HG03025 (cell line): Measurements from ENCODE around the gene TAC4.
"Not testable (repeated sequence)": the region's sequence is repeated elsewhere in the genome, so short reads cannot be mapped to it uniquely, and the experiment has no call there.

Experiments
- ATAC-seq: cut with Tn5 transposase; IDR thresholded peaks from one replicate; pipeline ENCODE4 v1.9.1; 2021; ENCODE audit warnings: mild to moderate bottlenecking, moderate library complexity; ENCODE audit not compliant: unreplicated experiment, low FRiP score

Gene TAC4

DNA sequence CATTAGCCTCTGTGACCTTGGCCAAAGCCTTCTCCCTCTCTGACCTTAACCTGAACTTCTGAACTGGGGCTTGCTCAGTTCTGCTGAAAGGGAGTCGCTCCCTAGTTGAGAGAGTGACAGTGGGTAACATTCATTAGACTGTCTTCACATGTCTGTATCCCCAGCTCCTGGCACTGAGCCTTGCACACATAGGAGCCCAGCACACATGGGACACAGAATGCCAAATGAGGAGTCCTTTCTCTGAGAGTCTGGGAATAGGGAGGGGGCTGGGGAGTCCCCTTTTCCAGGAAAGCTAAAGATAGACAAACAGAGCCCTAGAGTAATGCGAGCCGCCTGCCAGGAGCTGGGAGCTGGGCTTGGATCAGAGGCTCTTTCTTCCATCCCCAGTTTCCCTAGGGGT lies 2.5 kb downstream of the TAC4 start:
- no peak for ATAC-seq

DNA sequence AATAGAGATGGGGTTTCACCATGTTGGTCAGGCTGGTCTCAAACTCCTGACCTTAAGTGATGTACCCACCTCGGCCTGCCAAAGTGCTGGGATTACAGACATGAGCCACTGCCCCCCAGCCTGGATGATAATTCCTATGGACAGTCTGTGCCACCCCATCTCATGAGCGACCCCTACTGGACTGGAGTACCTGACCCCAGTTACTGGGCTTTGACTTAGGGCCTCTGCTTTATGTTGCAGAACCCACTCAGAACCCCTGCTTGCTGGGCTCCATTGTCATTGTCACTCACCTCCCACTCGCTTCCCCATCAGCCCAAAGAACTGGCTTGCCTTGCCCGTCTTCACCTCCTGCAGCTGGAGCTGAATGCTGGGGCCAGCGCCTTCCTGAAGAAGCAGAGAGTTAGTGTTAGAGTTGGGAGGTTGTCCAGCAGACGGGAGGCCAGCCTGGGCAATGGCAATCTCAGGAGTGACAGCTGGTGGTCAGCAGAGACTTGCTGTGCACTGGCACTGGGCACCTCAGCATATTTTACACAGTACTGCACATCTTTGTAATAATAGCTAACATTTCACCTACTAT lies 4.0 kb downstream of the TAC4 start:
- ATAC-seq, result no peak

DNA sequence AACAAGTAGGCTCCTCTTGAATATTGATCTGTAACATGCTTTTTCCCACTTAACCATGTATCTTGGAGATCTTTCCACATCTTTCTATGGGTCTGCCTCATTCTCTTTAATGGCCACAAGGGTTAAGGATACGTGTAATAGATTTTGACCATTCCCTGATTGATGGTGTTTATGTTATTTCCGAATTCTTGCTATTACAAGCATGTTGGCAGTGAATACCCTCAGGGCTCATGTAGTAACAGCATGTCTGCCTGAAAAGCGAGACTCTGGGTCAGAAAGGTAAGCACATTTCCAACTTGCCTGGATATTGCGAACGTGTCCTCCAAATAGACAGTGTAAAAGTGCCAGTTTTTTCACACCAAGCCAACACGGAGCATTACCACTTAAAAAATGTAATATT lies 5.0 kb downstream of the TAC4 start:
- no peak for ATAC-seq

DNA sequence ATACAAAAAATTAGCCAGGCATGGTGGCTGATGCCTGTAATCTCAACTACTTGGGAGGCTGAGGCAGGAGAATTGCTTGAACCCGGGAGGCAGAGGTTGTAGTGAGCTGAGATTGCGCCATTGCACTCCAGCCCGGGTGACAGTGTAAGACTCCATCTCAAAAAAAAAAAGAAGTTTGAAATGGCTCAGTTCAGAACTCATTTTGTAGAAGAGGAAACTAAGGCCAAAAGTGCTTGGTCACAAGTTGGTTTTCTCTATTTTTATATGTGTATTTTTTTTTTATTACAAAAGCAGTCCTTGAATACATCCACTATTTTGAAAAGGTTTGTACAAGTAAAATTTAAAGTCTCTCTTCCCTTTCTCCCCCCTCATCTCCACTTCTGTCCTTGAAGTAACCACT lies 5.5 kb downstream of the TAC4 start:
- ATAC-seq, result no peak

DNA sequence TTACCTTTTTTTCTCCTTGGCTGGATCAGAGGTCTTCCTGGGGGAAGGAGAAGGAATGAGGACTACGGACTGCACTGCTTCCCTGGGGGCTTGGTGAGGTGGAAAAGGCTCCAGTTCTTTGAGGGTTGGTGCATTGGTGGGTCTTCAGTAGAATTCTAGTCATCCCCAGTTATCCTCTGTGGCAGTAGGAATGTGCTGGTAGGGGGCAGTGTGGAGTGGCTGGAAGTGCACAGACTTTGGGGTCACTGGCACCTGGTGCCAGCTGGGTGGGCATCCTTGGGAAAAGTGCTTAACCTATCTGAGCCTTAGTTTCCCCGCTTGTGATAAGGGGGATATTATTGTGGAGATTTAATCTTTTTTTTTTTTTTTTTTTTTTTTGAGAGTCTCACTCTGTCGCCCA lies 6.3 kb downstream of the TAC4 start:
- ATAC-seq, result no peak

DNA sequence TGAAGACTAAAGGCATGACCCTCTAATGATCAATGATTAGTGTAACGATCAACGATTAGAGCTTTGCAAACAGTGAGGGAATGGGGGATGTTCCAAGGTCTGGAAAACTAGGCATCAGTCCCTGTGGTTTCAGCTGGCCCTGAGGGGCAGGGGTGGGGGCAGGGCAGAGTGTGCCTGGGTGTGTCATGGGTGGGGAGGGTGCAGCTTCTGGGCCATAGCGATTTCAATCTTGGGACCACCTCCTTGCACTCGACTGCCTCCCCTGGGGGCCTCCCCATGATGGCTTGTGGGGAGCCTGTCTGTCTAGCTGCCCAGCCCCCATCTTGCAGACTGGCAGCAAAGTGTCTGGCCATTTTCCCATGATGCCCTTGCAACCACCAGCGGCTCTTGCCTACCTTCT lies 8.4 kb downstream of the TAC4 start:
- no peak for ATAC-seq

DNA sequence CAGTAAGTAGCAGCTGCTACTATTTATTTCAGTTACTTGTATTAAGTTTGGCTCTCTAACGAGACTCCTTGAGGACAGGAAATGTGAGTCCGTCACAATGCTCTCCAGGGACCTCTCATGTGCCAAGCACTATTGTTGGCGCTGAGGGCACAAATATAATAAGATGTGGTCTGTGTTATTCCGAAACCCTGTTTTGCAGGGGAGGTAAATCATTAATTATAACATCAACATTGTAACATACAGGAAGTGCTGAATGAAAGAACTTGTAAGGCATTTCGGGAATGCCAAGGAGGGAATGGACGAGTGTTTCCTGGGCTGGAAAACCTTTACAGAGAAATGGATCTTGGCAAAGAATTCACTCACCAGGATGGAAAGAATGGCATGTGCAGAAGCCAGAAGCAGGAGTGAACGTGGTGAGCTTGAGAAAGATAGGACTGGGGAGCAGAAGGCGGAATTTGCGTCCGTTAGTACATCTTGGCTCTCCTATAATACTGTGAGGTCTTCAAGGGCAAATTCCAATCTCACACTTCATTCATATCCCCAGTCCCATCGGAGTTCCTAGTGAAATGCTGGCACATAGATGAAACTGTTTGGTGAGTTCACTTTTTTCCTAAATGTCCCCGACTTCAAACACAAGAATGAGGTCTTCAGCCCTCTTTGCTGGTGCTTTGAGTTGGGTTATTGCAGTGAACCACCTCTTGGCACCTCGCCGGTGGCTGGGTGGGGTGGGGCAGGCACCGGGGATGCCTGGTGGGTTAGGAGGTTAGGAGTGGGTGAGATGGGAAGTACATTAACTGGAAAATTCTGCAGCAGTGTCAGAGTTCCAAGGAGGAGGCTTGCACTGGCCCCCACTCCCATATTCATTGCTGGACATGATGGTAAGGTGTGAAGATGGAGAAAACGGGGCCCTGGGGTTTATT lies 11.5 kb downstream of the TAC4 start:
- no peak for ATAC-seq

DNA sequence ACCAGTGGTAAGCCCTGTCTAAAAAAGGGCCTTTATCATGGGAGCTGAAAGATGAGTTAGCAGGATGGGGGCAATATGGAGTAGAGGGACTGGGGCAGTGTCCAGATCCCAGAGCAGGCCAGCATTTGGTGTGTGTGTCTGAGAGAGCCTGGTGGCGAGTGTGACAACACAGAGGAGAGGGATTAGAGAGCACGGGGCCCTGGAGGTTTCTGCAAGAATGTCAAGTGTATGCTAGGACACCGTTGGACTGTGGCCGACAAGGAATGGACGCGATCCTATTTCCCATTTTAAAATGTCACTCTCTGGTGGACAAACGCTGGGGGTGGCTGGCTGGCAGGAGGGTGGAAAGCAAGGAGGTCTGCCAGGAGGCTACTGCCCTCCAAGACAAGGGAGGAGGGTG lies 12.4 kb downstream of the TAC4 start:
- no peak for ATAC-seq

DNA sequence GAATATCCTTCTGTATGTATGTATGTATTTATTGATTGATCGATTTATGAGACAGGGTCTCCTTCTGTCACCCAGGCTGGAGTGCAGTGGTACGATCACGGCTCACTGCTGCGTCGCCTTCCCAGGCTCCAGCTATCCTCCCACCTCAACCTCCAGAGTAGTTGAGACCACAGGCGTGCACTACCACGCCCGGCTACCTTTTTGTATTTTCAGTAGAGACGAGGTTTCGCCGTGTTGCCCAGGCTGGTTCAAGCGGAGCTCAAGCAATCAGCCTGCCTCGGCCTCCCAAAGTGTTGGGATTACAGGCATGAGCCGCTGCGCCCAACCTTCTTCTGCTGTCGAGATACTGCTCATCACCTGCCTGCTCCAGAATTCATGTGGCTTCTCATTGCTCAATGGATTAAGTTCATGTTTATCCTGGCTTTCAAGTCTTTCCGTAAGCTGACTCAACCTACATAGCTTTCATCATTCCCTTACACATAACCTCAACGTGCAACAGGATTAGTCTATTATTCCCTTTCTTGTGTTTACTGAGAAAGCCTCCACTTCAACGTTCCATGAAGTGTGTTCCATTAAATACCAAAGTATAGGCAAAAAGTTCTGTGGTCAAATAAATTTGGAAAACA lies 13.6 kb downstream of the TAC4 start:
- ATAC-seq, result no peak

DNA sequence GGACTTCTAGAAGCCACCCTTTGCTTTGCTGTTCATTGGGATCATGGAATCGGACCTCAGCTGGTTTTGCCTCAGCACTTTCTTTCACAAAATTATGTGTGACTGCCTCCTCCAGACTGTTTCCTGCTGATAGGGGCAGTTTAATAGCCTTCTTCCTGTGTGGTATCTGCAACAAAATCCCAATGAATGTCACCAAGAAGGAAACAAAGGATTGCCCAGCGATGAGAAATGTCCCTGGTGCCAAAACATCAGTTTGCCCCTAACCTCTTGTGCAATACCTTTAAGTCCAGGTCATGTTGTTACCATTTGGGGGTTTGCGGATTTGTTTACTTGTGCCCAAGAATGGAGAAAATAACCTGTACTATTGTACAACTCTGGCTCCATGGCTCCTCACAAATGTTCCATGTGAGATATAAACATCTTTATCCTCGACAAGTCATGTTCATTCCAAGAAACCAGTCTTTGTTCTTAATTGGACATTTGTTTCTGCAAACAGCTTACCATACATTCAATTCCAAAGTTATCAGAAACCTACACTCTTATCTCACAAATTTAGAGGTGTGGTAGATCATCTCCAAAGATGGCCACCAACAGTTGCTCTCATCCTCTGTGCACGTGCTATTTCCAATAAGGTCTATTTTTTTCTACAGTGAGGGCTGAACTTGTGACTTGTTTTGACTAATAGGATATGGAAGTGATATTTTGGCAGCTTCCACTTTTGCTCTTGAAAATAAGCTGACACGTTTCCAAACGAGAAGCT lies 14.8 kb downstream of the TAC4 start:
- no peak for ATAC-seq

DNA sequence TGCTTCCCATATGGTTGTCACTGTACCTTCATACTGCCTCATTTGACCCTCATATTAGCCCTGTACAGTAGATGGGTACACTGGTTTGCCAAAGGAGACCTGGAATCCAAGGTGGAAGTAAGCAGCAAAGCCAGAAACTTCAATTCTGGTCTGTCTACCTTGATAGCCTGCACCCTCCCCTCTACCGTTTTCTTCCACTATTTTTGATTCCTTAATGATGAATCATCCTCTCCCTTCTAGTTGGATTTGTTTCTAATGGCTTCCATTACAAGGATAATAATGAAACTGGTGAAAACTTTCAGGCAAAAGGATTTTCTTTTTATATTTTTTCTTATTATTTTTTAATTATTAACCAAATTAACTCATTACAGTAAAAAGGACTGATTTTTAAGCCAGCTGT lies 17.3 kb downstream of the TAC4 start:
- no peak for ATAC-seq

DNA sequence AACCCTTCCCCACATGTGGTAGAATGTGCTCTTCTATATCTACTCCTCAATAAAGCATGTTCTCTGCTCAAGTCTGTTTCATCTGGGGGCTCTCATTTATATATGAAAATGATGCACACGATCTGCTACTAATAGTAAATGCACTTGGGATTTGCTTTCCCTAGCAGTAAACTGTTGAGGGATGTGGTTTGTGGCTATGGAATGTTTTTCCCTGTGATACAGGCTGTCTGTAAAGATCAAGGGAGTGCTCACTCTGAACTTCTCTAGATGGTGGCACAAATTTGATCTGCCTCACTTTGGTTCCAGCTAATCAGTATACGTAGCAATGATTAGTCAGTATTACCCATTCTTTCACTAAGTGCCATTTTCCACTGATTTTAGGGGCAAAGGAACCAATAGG lies 18.8 kb downstream of the TAC4 start:
- ATAC-seq, result no peak

DNA sequence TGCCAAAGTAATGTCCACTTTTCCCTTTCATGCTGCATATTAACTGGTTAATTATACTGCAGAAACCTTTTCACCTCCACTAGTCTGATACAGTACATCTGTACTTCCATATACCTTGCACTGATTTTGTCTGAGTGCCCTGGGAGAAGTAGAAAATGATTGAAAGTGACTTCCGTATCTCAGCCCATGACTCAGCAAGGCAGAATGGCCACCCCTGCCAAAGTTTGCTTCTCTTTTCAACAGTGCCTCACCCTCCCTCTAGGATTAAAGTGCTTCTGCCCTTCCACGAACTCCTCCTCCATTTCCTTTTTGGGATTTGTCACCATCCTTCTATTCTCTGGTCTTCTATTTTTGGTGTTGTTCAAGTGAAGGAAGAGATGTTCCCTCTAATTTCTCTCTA lies 19.5 kb downstream of the TAC4 start:
- not testable (repeated sequence) for ATAC-seq

DNA sequence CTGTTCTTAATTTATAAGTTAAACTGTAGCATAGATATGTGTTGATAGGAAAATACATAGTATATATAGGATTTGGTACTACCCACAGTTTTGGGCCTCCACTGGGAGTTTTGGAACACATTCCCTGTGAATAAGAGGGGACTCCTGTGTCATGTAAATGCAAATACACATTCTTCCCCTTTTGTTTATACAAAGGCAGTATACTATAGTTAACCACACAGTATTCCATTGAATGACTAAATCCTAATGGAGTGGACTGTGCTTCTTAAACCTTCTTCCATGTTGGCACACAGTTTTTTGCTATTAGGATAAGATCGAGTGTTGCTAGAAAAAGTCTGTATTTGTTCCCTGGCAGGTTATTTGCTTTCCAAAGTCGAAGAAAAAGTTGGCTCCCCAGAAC lies 22.2 kb downstream of the TAC4 start:
- ATAC-seq, result no peak

DNA sequence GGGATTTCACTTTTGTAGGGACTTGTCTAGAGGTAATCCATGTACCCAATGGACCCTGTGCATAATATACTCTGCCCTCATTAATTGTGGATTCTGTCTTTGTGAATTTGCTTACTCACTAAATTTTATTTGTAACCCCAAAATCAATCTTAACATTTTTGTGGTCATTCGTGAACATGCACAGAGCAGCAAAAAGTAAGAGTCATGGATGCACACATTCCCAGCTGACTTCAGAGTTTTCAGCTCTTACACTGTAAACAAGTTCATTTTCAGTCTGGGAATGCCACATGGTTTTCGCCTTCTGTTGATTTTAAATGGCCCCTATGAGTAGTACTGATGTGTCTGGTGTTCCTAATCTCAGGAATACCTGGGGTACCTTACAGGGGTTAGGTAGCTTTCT lies 24.3 kb downstream of the TAC4 start:
- no peak for ATAC-seq

DNA sequence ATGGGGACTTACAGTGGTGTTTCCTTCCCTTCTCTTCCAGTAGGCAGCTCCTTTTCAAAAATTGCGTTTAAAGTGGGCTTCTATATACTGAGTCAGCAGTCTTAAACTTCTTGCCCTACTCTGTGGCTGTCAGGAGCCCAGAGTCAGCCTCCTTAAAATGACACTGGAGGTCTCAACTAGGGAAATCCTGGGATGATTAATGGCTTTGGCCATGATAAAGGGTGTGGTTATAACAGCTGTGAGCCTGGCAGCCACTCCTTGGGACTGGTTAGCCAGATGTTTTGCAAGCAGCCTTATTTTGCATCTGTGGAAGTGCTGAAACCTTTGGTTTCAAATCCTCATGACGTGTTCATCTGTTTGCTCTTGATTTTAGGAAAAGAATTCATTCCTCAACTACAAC lies 25.0 kb downstream of the TAC4 start:
- ATAC-seq, result no peak

DNA sequence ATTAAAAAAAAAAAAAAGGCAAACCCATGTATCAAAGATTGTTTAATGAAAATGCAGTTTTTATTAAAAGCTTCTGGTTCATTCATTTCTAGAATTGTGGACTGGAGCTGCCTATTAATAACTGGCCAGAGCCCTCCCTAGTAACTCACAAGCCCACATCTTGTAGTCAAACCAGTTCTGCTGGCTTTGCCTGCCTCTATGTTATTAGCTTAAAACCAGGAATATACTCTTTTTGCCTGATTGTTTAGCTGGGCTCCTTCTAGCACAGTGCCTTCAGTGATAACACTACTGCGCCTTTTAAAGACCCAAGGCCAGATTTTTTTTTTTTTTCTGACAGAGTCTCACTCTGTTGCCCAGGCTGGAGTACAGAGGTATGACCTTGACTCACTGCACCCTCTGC lies 26.0 kb downstream of the TAC4 start:
- ATAC-seq, result no peak

DNA sequence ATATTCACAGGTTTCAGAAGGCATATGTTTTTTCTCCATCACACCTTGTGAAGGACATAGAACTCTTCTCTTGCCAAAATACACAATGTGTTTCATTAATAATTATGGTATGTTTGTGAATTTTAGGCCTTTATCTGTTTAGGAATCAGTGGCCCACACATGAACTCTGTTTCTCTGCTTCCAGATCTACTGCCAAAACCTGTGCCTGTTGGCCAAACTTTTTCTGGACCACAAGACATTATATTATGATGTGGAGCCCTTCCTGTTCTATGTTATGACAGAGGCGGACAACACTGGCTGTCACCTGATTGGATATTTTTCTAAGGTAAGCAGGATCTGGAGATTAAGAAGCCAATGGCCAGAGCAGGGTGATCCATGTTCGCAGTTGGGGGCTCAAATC lies 26.4 kb downstream of the TAC4 start:
- no peak for ATAC-seq

DNA sequence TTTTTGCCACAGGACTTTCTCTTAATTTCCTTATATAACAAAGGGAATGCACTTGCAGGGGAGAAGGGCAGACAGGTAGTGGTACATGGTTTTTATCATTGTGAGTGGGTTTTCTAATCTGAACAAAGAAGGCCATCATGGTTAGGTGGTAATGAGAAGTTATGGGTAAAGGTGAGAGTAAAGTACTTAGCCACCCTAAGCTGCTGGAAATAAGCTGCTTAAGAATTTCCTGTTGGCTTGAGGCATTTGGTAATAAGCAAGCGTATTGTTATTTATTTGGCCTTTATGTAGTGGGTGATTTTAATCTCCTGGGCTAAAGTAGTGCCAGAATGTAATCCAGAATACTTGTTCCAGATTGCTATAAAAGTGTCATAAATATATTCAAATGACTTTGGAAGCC lies 27.1 kb downstream of the TAC4 start:
- no peak for ATAC-seq

DNA sequence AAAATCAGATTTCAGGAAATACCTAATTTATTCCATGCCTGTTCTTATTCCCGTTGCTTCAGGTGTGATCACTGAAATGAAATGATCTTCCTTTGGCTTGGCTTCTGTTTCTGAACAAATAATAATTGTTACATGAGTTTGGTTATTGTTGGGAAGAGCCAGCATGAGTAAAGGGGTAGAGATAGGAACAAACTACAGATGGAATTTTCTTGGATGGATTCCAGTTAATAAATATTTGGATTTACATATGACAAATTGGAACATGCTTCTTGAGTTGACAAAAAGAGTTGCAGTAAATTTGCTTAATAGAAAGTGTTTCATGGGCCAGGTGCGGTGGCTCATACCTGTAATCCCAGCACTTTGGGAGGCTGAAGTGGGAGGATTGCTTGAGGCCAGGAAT lies 28.2 kb downstream of the TAC4 start:
- ATAC-seq, result no peak

DNA sequence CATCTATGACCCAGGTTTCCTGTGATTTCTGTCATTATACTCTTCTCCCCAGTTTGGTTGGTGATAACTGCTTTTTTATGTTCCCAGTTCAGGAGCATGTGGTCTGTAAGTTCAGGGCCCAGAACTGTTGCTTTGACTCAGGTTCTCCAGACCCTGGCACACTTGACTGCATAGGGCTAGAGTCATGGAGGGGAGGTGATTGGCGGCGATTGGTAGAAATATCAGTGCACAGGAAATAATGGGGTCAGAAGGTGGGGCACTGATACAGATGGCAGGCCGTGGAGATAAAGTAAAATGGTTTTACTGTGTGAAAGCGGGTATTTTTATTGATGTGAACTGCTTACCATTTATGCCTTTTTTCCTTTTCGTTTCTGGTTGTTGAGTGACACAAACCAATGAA lies 28.7 kb downstream of the TAC4 start:
- no peak for ATAC-seq
